Stimulated activated CD8-positive, alpha-beta memory T cell treated with anti-CD3 and anti-CD28 coated beads, Interleukin-15, amount 100 ng/mL, for 1 hour (primary cell): Measurements from ENCODE around the gene GALNS.

Experiments
- DNase-seq: peaks from one replicate; pipeline ENCODE4 v3.0.0-alpha.2; 2020; ENCODE audit warnings: low read depth

Gene GALNS

DNA sequence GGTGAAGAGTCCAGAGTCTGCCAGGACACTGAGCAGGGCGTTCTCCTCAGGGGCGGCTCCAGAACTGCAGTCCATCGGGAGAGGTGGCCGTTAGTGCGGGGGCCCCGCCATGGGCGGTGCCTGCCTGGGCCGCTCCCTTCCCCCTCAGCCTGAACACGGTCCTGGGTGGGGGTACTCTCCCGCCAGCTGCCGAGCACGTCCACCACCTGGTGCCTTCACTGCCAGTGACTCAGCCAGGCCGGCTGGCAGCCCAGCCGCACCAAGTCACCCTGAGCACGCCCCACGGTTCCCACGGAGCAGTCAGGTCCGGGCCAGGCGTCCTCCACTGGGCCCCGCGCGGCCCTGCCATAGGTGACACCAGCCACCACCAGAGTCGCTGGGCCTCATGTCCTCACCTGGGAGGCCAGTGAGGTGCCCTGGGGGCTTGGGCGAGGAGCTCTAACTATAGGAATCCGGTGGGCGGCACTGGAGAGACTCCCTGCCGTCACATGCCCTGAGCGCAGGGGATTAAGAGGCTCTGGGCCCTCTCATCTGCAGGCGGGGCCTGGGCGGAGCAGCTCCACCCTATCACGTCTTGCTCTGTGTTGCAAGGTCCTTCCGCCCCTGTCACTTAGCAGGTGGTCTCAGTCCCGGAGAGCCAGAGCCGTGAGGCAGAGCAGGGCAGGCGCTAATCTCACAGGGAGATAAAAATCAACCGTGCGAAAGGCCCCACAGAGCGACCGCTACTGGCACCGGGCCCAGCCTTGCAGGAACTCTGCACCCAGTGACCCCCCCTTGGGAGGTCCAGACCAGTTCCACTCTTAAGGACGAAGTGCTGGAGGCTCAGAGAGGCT, 86.1 kb downstream of the GALNS start:
- DNase-seq, result no peak

DNA sequence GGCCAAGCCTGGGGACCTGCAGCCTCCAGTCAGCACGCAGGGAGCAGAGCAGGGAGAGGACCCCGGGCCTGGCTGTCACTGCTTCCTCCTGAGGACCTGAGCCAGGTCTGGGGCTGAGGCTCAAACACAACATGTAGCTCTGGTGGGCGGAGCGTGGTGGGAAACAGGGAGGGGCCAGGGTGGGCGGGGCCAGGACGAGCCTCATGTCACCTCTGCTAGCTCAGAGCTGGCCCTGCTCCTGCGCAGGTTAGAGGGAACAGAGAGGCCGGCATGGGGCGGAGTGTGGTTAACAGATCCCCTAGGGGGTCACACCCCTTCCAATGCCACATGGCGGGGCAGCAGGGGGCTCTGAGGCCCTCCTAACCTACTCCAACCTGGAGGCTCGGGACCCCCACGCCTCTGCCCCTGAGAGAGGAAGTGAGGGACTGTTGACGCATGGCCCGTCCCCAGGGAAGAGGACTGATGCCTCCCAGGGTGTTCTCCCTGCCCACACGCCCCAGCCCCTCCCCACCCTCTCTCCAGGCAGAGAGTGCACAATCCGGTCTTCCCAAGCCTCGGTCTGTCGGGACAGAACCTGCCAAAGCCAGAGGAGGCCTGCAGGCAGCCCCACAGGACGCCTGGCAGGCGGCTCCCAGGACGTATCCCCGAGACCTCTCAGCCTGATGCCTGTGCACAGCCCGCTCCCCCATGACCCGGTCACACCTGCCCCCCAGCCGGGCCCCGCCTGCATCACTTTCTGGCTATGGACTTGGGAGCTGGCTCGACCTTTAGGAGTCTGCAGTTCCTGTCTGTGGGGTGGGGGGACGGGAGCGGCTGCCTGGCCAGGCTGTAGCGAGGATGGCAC, 86.9 kb downstream of the GALNS start:
- DNase-seq, result no peak

DNA sequence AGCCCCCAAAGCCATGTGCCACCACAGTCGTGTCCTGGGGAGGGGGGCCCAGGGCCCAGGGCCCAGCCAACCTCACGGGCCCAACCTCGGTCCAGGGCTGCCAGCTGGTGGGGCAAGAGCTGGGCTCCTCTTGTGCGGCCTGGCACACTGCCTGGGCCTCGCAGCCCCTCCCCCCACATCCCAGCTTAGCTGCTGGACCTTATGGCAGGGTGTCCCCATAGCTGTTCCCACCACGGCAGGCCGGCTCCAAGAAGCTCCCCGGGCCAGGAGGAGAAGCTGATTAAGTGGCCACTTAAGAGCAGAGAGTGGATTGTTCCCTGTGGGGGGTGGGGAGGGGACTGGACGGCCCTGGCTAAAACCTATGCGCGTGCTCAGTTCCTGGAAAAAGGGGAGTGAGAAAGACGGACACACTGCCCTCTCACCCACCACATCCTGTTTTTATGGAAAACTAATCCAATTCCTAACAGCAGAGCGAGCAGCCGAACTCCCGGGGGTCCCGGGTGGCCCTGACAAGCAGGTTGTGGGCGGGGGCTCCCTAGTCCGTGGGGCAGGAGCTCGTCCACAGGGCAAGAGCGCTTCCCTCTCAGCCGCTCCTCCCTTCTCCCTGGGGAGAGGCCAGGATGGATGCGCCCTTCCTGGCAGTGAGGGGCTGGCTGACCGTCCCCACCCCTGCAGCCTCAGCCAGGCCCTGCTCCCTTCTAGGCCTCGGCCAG, 88.5 kb downstream of the GALNS start:
- DNase-seq, result no peak

DNA sequence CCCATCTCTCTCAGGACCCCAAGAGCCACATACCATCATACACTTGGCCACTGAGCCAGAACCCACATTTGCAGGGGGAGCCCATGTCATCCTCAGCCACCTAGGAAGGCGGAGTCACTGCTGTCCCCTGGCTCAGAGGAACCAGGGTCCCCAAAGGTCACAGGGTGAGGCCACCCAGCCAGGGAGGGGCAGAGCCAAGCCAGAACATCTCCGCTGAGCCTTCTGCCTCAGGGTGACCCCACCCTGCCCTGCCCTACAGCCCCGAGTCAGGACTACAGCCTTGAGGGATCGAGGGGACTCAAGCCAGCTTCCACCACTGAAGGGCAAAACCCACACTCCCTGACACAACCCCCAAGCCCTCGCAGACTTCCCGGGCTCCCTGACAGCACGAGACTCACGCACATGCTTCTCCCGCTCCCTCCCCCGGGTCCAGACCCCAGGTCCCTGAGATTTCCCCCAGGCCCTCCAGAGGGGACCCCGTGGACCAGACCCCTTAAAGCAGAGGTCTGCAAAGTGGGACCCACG, 89.1 kb downstream of the GALNS start:
- DNase-seq, result no peak

DNA sequence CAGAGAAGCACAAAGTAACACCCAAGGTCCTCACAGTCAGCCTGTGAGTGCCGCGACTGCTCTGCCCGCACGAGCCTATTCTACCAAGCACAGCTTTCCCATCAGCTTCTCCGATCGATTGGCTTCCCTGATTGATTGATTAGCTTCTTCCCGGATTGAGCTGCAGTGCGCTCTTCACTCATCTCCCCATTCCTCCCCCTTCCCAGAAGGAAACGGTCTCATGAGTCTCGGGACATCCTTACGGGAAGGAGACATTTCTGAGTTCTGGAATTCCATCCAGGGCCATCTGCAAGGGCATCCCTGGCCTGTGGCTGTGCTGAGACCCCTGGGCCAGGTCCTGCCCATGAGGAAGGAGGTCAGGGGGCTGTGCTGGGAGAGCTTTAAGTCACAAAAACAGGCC, 89.8 kb downstream of the GALNS start:
- no peak for DNase-seq

DNA sequence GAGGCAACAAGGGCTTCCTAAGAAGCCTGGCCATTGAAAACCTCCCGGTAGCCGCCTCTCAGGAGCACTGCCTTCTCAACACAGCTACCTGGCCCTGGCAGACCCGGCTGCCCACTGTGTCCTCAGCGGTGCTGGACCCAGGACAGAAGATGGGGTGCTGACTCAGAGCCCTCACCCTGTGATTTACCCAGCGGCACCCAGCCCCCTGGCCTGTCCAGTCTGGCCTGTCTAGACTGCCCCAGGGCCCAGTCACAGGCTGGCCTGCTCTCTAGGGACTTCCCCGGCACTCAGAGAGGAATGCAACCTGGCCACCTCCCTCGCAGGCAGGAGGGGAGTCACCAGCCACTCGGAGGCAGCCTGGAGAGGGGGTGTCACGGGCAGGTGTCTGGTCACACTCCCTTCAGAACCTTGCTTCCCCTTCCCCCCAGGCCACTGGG, 91.8 kb downstream of the GALNS start:
- no peak for DNase-seq

DNA sequence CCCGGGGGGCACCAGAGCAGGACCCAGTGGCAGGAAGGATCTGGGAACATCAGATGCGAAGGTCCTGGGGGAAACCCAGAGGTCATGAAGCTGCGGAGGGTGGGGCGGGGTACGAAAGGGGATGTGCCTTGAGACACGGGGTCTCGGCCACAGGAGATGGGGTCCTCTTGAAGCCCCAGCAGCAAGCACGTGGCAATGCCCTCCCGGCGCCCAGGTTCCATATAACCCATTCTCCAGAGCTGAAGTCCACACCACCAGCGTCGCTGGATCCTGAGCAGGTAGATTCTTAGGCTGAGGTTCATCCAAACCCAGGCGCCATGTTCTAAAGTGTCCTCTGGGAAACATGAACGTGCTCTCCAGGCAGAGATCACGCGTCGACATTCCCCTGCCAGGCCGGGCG, 92.7 kb downstream of the GALNS start:
- no peak for DNase-seq
